Right ventricle myocardium superior (tissue), 1 donor: Measurements from ENCODE around the gene PAK1. TPM values are rescaled to one million over a fixed set of nuclear protein-coding genes. Genes with fewer than 3 reads are reported as not detected.

ENCODE experiments used
- ATAC-seq: fragments of 200-7000 bp; cut with Tn5 transposase; one replicate; pipeline ENCODE4 v1.9.1; 2020; ENCODE audit warnings: mild to moderate bottlenecking; ENCODE audit not compliant: poor library complexity
- DNase-seq: peaks from one replicate; pipeline ENCODE4 v3.0.0-alpha.2; 2020
- intact Hi-C: fragments of 100-400 bp; cut with DNase I; formaldehyde crosslinking; loops from one replicate; pipeline ENCODE4 v1.11.2; 2022
- total RNA-seq: library from RNA; stranded (reverse); fragmentation: NEBNext Ultra II Directional; extraction: Animal tissue kit (Norgen Biotek cat#: 25700); gene quantifications from one replicate; pipeline ENCODE4 v1.2.1, GENCODE V29; 2021
- donor health status: DM: no; HTN: yes; CAD: no; lungs with severe emphysema.

PAK1 gene
- total RNA-seq, 1 donor from 2014 or later, result 6.1 TPM

- intact Hi-C loops, result no loop called here
- ATAC-seq (no peak), DNase-seq (no peak)
Measured at GRCh38 chr11:77412814-77413213, 61.1 kb downstream of the PAK1 start.

DNA sequence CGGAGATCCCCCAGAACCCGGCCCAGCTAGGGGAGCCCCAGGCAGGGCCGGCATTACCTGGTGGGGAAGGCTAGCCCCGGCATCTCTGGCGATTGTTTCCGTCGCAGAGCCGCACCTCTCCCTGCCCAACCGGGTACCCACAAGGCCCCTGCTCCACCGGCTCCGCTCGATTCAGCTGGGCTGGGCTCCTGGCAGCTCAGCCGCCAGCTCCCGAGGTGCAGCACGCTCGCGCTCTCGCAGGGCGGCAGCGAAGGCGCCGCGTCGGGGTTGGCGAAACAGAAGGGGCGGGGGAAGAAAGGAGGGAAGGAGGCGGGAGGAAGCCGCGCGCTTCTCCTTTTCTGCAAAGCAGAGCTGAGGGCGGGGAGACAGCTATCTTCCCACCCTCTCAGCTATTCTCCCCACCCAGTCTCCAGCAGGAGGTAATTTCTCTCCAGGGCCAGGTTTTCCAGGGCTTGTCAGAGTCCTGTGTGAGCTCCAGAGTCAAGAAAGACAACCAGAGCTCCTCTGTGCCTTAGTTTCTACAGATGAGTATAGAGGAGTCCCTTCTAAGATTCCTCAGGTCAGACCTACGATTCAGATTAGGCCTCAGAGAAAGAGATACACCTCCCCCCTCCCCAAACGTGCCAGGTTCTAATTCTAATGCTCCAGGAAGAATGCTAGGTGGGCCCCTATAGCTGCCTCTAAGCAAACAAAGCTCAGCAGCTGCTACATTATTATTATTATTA lies 62.0 kb downstream of the PAK1 start:
- DNase-seq (peak; percentile 93), ATAC-seq (peak; percentile 97)
- intact Hi-C loops, result no loop called here

GRCh38 chr11:77411137-77411707 lies 62.7 kb downstream of the PAK1 start:
- ATAC-seq, result peak; percentile 82
- intact Hi-C loops, result no loop called here
- DNase-seq, result peak; percentile 52

- intact Hi-C loops, result no loop called here
- ATAC-seq (no peak), DNase-seq (no peak)
Measured at GRCh38 chr11:77410076-77410827, 63.6 kb downstream of the PAK1 start.

DNA sequence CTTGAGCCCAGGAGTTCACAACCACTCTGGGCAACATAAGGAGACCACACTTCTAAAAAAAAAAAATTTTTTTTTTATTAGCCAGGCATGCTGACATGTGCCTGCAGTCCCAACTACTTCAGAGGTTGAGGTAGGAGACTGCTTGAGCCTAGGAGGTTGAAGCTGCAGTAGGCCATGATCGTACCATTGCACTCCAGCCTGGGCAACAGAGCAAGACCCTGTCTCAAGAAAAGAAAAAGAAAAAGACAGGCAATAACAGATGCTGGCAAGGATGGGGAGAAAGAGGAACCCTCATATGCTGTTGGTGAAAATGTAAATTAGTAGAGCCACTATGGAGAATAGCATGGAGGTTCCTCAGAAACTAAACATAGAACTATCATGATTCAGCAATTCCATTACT lies 64.8 kb downstream of the PAK1 start:
- intact Hi-C loops, result no loop called here
- ATAC-seq (no peak), DNase-seq (no peak)

DNA sequence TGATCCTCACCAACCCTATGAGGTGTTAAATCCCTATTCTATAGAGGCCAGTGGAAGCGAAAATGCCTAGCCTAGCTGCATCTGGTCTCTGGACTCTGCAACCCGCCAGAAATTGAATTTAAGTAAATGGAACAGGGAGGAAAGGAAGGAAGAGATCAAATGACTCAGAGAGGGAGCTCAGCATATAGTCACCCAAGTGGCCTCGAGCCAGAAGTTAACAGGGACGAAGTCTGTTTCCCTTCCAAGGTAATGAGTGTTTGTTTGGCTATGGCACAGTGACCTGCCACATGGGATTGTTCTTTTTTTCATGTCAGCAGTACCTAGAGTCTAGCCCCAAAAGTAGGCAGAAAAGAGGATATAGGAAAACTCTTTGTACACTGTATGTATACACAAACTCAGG lies 66.3 kb downstream of the PAK1 start:
- intact Hi-C loops, result no loop called here

GRCh38 chr11:77406396-77406795 lies 67.5 kb downstream of the PAK1 start:
- intact Hi-C loops, result no loop called here

More for the DNA sequence above, 66.3 kb downstream of the PAK1 start:
- DNase-seq (no peak), ATAC-seq (peak; percentile 16)

GRCh38 chr11:77403211-77403610 lies 70.7 kb downstream of the PAK1 start:
- DNase-seq (no peak), ATAC-seq (no peak)
- intact Hi-C loops, result no loop called here

More at GRCh38 chr11:77406396-77406795, 67.5 kb downstream of the PAK1 start:
- DNase-seq (no peak), ATAC-seq (no peak)

DNA sequence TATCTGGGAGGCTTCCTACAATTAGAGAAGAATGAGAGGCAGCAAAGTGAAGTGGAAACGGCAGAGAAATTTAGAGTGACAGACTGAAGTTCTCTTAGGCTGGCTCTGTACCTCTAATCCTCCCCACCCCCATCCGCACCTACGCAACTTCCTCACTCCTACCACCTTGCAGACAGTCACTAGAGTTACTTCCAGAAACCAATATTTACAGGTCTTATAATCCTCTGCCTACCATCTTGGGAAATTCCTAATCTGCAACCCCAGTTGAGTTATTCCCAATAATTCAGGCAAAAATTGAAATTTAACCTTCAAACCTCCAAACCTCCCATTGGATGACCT lies 71.7 kb downstream of the PAK1 start:
- intact Hi-C loops, result no loop called here
- DNase-seq (no peak), ATAC-seq (no peak)

DNA sequence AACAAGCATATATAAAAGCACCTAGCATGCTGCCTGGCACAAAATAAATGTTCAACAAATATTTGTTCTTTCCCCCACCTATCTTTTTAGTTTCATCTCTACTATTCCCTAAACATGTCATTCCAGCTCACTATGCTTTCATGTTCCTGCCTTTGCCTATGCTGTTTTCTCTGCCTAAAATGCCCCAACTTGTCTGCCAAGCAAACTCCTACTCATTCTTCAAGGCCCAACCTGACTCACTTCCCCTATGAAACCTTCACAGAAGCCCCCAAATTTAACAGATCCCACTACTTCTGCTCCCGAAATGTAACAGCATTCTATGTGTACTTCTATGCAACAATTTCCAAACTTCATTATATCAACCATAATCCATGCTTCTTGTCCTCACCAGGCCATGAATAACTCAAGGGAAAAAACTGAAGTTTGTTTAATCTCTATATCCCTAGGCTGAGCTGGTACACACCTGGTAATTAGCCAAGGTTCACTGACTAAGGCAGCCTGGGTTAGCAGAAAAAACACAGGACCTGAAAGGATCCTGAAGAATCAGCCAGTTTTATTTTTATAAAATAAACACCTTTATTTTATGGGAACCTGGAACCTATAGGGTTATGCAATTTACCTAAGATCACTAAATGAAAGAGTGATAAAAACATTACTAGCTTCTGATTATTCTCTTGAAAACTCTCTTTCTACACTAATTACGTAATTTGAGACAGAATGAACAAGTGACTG lies 72.2 kb downstream of the PAK1 start:
- DNase-seq (no peak), ATAC-seq (no peak)
- intact Hi-C loops, result no loop called here

DNA sequence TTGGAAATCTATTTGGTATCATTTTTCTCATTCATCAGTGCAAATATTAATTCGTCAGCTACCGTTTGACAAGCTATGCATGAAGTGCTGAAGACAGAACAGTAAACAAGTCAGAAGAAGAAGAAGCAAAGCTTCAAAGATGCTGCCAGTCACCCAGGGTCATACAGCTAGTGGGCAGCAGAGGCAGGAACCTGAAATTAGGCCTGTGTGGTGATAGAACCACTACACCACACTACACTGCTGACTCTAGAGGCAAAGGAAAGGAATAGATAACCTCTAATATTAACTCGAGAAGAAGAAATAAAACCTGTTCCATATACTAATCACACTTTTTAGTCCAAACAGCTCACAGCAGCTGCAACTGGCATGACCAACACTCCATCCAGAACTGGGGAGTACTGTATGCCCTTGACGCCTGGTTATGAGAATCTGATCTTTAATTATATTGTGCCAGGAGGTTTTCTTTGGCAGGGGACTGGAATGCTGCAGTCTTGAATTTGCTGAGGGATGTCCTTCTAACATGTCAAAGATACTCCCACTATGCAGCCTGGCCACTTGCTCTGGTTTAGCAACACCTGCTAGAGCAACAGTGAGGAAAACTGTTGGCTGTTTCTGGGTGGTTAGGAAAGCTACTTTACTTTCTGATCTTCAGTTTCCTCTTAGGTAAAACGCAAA lies 73.0 kb downstream of the PAK1 start:
- no peak for DNase-seq
- ATAC-seq, result no peak
- intact Hi-C loops, result no loop called here

- intact Hi-C loops, result no loop called here
- DNase-seq (no peak), ATAC-seq (no peak)
Measured at GRCh38 chr11:77400271-77400670, 73.6 kb downstream of the PAK1 start.

GRCh38 chr11:77397631-77398030 lies 76.3 kb downstream of the PAK1 start:
- DNase-seq (no peak), ATAC-seq (no peak)
- intact Hi-C loops, result no loop called here

DNA sequence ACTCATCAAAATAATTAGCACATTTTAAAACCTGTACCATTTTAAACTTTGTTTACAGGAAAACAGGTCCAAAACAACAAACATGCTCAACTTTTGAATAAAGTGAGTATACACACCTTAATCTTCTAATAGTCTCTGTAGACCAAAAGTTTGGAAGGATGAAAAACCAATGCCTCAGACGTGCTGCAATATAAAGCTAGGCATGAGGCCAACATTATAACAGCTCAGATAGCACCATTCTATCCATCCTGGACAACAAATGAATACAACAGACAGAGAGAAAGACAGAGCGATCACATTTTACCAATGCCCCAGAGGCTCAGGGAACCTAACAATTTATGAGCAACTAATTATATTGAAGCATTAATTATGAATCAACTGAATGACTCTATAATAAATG lies 77.0 kb downstream of the PAK1 start:
- intact Hi-C loops, result no loop called here
- DNase-seq, result no peak
- ATAC-seq, result no peak

DNA sequence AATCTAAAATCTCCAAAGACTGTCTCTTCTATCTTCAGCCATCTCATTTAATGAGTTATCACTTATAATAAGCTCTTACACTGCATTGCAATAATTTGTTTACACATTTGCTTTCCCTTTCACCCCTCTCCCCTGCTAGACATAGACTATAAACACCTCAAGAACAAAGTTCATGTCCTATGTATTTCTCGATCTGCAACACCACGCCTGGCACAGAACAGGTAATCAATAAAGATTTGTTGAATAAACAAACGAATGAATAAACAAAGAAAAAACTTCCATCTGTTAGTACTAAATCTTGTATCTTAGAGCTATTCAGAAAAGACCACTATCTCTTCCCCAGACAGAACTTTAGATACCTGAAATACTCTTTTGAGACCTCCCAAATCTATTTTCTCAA lies 77.6 kb downstream of the PAK1 start:
- DNase-seq (no peak), ATAC-seq (no peak)
- intact Hi-C loops, result no loop called here

DNA sequence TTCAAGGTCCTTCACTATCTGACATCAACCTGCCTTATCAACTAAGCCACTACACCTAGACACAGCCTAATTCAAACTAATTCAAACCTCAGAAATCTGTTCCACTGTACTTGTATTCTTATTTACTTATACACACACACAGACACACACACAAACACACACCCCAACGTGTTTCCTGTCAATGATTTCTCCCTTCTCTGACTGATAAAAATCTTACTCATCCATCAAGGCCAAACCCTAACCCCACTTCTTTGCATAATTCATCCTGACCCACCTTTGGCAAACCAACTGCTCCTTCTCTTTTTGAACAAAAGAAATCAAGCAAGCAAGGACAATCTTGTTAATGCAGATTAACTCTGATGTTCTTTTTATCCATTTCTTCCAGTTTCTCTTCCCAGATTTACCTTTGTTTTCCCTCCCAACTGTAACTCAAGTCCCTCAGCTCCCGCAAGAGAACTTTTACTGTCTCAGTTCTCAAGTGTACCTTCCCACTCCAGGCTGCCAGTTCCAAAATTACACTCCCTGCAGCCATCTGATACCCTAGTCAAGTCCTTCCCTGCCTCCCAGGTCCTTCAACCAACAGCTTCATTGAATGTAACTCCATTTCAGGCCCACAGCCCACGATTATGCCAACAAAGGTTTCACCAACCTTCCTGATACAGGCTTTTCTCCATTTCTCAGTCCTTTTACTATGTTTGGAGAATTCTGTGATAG lies 78.3 kb downstream of the PAK1 start:
- intact Hi-C loops, result no loop called here
- ATAC-seq, result no peak
- DNase-seq, result no peak

DNA sequence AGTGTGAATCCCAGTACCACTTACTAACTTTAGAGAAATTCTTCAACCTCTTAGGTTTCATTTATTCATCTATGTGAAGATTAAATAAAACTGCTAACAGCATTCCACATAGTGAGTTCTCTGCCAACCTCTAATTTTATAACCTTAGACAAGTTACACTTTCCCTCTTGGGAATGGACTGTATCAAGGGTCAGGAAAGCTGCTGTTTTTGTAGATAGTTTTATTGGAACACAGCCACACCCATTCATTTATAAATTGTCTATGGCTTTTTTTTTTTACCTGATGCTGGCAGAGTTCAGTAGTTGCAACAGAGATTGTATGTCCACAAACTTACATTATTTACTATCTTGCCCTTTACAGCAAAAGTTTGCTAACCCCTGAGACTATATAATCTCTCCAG lies 81.1 kb downstream of the PAK1 start:
- DNase-seq (no peak), ATAC-seq (no peak)
- intact Hi-C loops, result no loop called here

- ATAC-seq, result no peak
- DNase-seq, result no peak
- intact Hi-C loops, result no loop called here
Measured at GRCh38 chr11:77387701-77388100, 86.2 kb downstream of the PAK1 start.
